Measurements from ENCODE around the gene TREM2.
"Not testable (repeated sequence)": the region's sequence is repeated elsewhere in the genome, so short reads cannot be mapped to it uniquely, and the experiment has no call there.

TREM2 gene

GRCh38 chr6:41191569-41191968, 28.7 kb upstream of the TREM2 start:
- H3K4me3 ChIP-seq (ENCODE audit: low read length), result no peak overlapping the region
- peak; percentile 36 for DNase-seq (ENCODE audit: low read depth)
- TF ChIP-seq CTCF (IDR thresholded peaks at IDR 0.05; ENCODE audit: insufficient read depth, low read depth, low read length, missing control alignments), result peak; percentile 42

- H3K4me3 ChIP-seq (ENCODE audit: low read length), result no peak overlapping the region
- TF ChIP-seq CTCF (IDR thresholded peaks at IDR 0.05; ENCODE audit: insufficient read depth, low read depth, low read length, missing control alignments), result no peak
Measured at GRCh38 chr6:41190791-41191190, 27.9 kb upstream of the TREM2 start.

GRCh38 chr6:41189967-41190366, 27.1 kb upstream of the TREM2 start:
- no peak overlapping the region for H3K4me3 ChIP-seq (ENCODE audit: low read length)
- no peak for TF ChIP-seq CTCF (IDR thresholded peaks at IDR 0.05; ENCODE audit: insufficient read depth, low read depth, low read length, missing control alignments)
- peak; percentile 16 for DNase-seq (ENCODE audit: low read depth)

More at GRCh38 chr6:41190791-41191190, 27.9 kb upstream of the TREM2 start:
- no peak for DNase-seq (ENCODE audit: low read depth)

- not testable (repeated sequence) for H3K4me3 ChIP-seq (ENCODE audit: low read length); DNase-seq (ENCODE audit: low read depth)
Measured at GRCh38 chr6:41189046-41189445, 26.1 kb upstream of the TREM2 start.

- no peak for DNase-seq (ENCODE audit: low read depth)
- TF ChIP-seq CTCF (IDR thresholded peaks at IDR 0.05; ENCODE audit: insufficient read depth, low read depth, low read length, missing control alignments), result no peak
- no peak overlapping the region for H3K4me3 ChIP-seq (ENCODE audit: low read length)
Measured at GRCh38 chr6:41187924-41188886, 25.3 kb upstream of the TREM2 start.

- TF ChIP-seq CTCF (IDR thresholded peaks at IDR 0.05; ENCODE audit: insufficient read depth, low read depth, low read length, missing control alignments), result no peak
- no peak overlapping the region for H3K4me3 ChIP-seq (ENCODE audit: low read length)
- DNase-seq (ENCODE audit: low read depth), result no peak
Measured at GRCh38 chr6:41186031-41186562, 23.2 kb upstream of the TREM2 start.

- no peak for TF ChIP-seq CTCF (IDR thresholded peaks at IDR 0.05; ENCODE audit: insufficient read depth, low read depth, low read length, missing control alignments)
- DNase-seq (ENCODE audit: low read depth), result no peak
- H3K4me3 ChIP-seq (ENCODE audit: low read length), result no peak overlapping the region
Measured at GRCh38 chr6:41184761-41185160, 21.8 kb upstream of the TREM2 start.

Measured in epithelial cell of esophagus (primary cell).